Nephron (organoid): Measurements from ENCODE around the gene ATP2A2.
A peak's percentile ranks its signal among the peaks of the same experiment; 100 is the strongest.

Source experiments
- H3K27ac Mint-ChIP-seq, 3 experiments: 2 replicates each; pipeline ENCODE4 v1.8.0; 2020; ENCODE audit warnings: mixed read lengths in 3 of 3, mild to moderate bottlenecking in 2 of 3, moderate library complexity in 1 of 3
- H3K27me3 Mint-ChIP-seq: 2 replicates; pipeline ENCODE4 v1.8.0; 2021; ENCODE audit warnings: low read depth, mild to moderate bottlenecking, moderate library complexity, mixed read lengths
- H3K36me3 Mint-ChIP-seq: 2 replicates; pipeline ENCODE4 v1.8.0; 2020; ENCODE audit warnings: low read depth, mixed read lengths
- H3K4me1 Mint-ChIP-seq: 2 replicates; pipeline ENCODE4 v1.8.0; 2020; ENCODE audit warnings: mixed read lengths
- H3K4me3 Mint-ChIP-seq, 3 experiments: 2 replicates each; pipeline ENCODE4 v1.8.0; 2020; ENCODE audit warnings: mild to moderate bottlenecking in 3 of 3, mixed read lengths in 3 of 3, moderate library complexity in 2 of 3
- H3K9me3 Mint-ChIP-seq: 2 replicates; pipeline ENCODE4 v1.8.0; 2020; ENCODE audit warnings: mixed read lengths
- CTCF ChIP-seq, 3 experiments: fragments of 200-600 bp; sonication (generic); IDR thresholded peaks; one replicate each; pipeline ENCODE4 v1.5.0; 2021; ENCODE audit warnings: antibody characterized with exemption in 3 of 3; ENCODE audit not compliant: unreplicated experiment in 3 of 3

ATP2A2 gene

GRCh38 chr12:110262442-110263388 is 18.3 kb upstream of the ATP2A2 start:
- TF ChIP-seq CTCF (IDR thresholded peaks at IDR 0.05; ENCODE audit: unreplicated experiment in 3 of 3): no peak

GRCh38 chr12:110266381-110266960 is 14.6 kb upstream of the ATP2A2 start:
- no peaks in the 10 kb centered on the region for H3K27me3 Mint-ChIP-seq
- H3K4me1 Mint-ChIP-seq: peaks cover 60% of the 10 kb centered on the region
- H3K9me3 Mint-ChIP-seq: no peaks in the 10 kb centered on the region
- no peaks in the 10 kb centered on the region for H3K36me3 Mint-ChIP-seq
- peak overlapping the region; percentile 92 to 94 (median 93) for H3K27ac Mint-ChIP-seq
- peak overlapping the region in 1 of 3 experiments; percentile 69 for H3K4me3 Mint-ChIP-seq
- TF ChIP-seq CTCF (IDR thresholded peaks at IDR 0.05; ENCODE audit: unreplicated experiment in 3 of 3): no peak

More at GRCh38 chr12:110262442-110263388, 18.3 kb upstream of the ATP2A2 start:
- H3K36me3 Mint-ChIP-seq: peaks cover 6% of the 10 kb centered on the region
- peak overlapping the region in 1 of 3 experiments; percentile 1 for H3K27ac Mint-ChIP-seq
- no peaks in the 10 kb centered on the region for H3K27me3 Mint-ChIP-seq
- peaks cover 26% of the 10 kb centered on the region for H3K4me1 Mint-ChIP-seq
- H3K9me3 Mint-ChIP-seq: no peaks in the 10 kb centered on the region
- no peak overlapping the region for H3K4me3 Mint-ChIP-seq

GRCh38 chr12:110266980-110267620 is 13.9 kb upstream of the ATP2A2 start:
- TF ChIP-seq CTCF (IDR thresholded peaks at IDR 0.05; ENCODE audit: unreplicated experiment in 3 of 3): no peak
- Mint-ChIP-seq H3K27ac (peak overlapping the region; percentile 92 to 94 (median 93)), H3K27me3 (peaks cover under 1% of the 10 kb centered on the region), H3K9me3 (no peaks in the 10 kb centered on the region), H3K36me3 (no peaks in the 10 kb centered on the region), H3K4me1 (peaks cover 66% of the 10 kb centered on the region), H3K4me3 (peak overlapping the region; percentile 15 to 69 (median 31))

GRCh38 chr12:110269622-110270124 is 11.4 kb upstream of the ATP2A2 start:
- H3K36me3 Mint-ChIP-seq: no peaks in the 10 kb centered on the region
- H3K27me3 Mint-ChIP-seq: peaks cover 13% of the 10 kb centered on the region
- peaks cover 75% of the 10 kb centered on the region for H3K4me1 Mint-ChIP-seq
- peak overlapping the region; percentile 74 to 92 (median 86) for H3K27ac Mint-ChIP-seq
- TF ChIP-seq CTCF (IDR thresholded peaks at IDR 0.05; ENCODE audit: unreplicated experiment in 3 of 3): no peak
- H3K4me3 Mint-ChIP-seq: peak overlapping the region; percentile 9 to 24 (median 24)
- no peaks in the 10 kb centered on the region for H3K9me3 Mint-ChIP-seq

GRCh38 chr12:110270125-110270962 is 10.7 kb upstream of the ATP2A2 start:
- no peaks in the 10 kb centered on the region for H3K36me3 Mint-ChIP-seq
- H3K4me3 Mint-ChIP-seq: peak overlapping the region; percentile 9 to 54 (median 24)
- H3K9me3 Mint-ChIP-seq: no peaks in the 10 kb centered on the region
- H3K27me3 Mint-ChIP-seq: peaks cover 13% of the 10 kb centered on the region
- peaks cover 75% of the 10 kb centered on the region for H3K4me1 Mint-ChIP-seq
- no peak for TF ChIP-seq CTCF (IDR thresholded peaks at IDR 0.05; ENCODE audit: unreplicated experiment in 3 of 3)
- peak overlapping the region; percentile 74 to 92 (median 86) for H3K27ac Mint-ChIP-seq
